Daoy (cell line): ENCODE data around the gene PCDH1. TPM values are rescaled to one million over a fixed set of nuclear protein-coding genes. Genes with fewer than 3 reads are reported as not detected.
"Not testable (repeated sequence)": the region's sequence is repeated elsewhere in the genome, so short reads cannot be mapped to it uniquely, and the experiment has no call there.

Experiments
- DNase-seq: peaks from one replicate; pipeline ENCODE4 v3.0.0-alpha.2; 2015; ENCODE audit warnings: low read depth
- total RNA-seq: library from RNA; depleted of rRNA; stranded (reverse); fragments of >200 nt; shearing (Covaris generic); gene quantifications from 2 replicates; pipeline ENCODE4 v1.2.3, GENCODE V29; 2014

Gene PCDH1
- total RNA-seq, 1 experiment from 2014 or later = 2.7 TPM

DNA sequence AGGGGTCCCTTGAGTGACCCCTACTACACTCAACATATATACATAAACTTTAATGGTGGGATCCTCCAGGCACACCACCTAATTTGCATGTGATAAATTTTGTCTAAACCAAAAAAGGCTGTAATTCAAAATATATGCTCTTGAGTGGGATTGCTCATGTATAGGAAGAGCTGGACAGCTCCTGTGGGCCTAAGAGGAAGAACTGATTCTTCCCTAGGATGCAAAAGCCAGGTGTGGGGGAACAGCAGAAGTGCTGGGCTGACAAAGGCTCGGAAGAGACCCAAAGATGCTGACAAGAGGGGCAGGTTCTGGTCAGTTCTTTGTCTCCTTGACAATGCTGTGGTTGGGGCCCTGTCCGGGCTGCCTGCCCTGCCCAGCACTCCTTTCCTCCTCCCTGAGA lies 43.9 kb downstream of the PCDH1 start:
- DNase-seq = no peak

DNA sequence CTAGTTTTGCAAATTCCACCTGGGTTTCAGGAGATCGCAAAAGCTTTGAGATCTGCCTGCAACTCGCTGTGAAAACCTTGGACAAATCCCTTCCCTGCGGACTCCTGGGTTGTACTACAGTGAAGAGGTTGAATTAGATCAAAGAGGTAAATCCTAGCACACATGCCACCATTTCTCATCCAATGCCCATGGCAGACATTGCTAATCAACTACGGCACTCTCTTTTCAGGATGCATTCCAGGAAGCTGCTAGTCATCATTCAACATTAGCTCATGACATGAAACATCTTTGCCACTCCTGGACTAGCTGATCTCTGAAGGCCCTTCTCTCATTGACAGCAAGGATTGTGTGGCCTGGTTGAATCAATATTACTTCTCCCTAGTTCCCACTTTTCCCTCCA lies 46.1 kb downstream of the PCDH1 start:
- DNase-seq = no peak

DNA sequence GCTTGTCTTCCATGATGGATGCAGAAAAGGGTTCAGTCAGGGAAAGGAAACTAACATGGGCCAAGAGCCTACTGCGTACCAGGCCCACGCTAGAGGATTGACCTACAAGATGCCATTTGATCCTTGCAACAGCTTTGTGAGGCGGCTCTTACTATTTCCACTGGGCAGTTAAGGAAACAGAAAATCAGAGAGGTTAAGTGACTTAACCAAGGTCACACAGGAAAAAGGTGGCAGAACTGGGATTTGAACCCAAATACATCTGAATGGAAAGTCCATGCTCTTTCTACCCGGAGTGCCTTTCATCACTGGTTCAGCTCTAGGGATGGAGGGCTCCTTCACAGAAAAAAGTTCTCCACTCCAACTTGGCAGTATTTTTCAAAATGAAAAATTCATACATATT lies 50.0 kb downstream of the PCDH1 start:
- DNase-seq = no peak

DNA sequence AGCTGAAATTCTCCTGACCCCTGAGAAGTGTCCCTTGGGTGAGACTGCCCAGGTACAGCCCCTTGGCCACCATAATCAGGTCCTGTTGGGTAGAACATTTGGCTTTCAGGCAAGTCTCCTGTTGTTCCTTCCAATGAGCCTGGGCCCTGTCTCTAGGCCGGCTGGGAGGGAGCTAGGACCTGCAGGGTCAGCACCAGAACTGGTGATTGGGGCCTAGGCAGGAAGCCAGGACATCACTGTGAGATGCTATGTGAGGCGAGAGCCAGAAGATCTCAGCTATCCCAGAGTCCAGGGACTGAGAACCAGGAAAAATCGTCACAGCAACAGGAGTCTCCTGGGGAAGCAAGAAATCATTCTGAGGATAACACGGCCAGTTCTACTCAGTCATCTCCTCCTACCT lies 51.5 kb downstream of the PCDH1 start:
- DNase-seq = no peak

DNA sequence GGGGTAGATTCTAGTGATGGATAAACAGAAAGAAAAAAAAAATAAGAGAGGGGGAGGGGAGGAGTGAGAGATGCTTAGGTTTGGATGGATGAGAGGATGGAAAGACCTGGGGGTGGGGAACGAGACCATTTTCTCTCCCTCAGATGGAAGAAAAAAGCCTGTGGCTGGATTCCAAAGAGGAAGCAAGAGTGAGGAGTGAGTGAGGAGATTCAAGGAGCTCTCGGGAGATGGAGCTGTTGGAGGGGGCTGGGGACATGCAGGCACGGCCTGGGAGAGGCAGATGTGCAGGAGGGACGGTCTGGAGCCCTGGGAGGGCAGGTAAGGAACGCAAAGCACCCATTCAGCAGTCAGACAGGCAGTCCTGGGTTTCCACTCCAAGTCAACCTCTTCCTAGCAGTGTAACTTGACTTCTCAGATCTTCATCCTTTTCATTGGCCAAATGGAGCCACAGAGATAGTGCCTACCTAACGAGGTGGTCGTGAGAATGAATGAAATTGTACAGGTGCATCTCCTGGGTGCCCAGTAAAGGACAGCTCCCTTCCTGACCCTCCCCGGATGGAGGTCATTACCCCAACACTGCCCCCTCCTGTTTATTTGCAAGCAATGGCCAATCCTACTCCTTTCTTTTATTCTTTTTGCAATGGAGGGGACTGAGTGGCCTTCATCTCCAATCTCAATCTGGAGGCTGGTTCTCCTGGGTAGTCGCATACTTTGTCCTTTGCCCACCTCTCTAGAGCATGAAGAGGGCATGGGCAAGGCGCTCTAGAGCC lies 52.2 kb downstream of the PCDH1 start:
- no peak for DNase-seq

DNA sequence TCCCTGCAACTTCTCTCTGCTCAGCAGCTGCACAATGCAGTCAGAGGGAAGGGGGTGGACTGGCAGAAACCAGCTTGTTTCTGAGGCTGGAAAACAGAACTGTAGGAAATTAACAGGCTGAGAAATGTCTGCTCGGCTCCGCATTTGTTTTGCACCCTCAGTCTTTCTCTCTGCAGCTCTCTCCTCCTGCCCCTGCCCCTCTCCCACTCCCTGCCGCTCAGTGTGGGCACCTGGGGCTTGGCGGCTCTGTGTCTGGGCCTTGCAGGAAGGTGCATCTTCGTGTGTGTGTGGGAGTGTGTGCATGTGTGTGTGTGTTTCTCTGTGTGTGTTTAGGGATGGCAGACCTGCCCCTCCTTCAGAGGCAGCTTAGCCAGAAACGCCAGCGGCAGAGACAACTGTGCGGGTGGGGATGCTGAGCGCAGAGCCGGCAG lies 53.0 kb downstream of the PCDH1 start:
- no peak for DNase-seq

DNA sequence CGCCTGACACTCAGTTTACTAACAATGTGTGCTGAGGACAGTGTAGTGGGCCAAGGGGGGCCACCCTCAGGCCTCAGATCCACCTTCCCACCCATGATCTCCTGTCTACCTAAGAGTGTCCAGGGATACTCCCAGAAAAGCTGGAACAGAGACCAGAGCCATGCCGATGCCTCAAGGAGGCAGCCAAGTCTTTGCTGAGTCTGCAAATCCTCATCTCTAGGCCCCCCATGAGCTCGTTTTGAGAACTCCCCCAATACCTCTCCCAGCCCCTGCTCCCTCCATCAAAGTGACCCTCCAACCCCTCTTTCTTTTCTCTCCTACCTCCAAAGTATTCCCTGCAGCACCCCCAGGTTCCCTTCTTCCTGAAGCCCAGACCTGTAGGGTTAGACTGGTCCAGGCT lies 53.5 kb downstream of the PCDH1 start:
- no peak for DNase-seq

DNA sequence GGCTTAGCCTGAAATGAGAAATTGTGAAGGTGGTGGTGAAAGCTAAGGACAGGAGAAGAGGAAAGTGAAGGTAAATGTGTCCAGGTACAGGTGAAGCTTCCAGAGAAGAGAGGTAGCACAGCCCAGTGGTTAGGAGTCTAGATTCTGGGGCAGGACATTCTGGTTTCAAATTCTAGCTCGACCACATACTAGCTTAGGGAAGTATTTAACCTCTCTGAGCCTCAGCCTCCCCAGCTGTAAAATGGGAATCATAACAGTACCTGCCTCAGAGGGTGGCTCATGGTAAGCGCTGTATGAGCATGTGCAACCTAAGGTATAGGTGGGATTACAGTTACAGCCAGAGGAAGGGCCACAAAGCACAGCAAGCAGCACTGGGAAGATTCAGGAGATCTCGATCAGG lies 55.2 kb downstream of the PCDH1 start:
- DNase-seq = no peak

DNA sequence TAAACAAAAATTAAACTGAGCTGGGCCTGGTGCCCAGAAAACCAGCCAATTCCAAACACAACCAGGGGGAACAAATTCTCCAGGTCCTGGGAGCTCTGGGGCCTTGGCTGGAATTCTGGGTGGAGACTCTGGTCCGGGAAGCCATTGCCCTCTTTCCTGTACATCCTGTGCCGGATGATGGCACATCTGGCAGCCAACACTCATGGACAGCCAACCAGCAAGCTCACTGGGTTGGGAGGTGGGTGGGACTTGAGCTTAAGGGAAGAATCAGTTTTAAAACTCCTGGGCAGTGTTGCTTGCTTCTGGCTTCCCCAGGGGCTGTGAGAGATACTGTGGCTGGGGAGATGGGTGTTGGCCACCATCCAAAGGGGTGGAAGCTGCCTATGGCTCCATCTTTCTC lies 56.1 kb downstream of the PCDH1 start:
- peak; percentile 42 for DNase-seq

DNA sequence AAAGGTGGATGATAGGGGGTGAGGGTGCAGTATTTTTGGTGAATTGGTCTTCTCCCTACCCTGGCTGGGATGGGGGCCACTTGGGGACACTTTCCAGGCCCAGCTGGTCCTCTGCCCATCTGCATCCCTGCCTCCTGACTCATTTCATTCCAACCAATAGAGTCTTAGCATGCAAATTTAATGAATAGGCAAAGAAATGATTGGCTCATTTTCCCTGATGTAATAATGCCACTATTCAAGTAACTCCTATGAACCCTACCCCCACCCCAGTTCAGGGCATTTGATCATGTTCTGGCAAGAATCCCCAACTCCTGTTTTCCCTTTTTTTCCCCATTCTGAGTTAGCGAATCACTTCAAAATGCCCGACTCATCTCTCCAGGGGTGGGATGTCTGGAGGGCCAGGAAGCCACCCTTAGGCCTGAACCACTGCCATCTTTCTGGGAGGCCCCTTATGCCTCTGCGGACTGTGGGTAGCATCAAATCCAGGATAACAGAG lies 56.7 kb downstream of the PCDH1 start:
- peak; percentile 58 for DNase-seq

DNA sequence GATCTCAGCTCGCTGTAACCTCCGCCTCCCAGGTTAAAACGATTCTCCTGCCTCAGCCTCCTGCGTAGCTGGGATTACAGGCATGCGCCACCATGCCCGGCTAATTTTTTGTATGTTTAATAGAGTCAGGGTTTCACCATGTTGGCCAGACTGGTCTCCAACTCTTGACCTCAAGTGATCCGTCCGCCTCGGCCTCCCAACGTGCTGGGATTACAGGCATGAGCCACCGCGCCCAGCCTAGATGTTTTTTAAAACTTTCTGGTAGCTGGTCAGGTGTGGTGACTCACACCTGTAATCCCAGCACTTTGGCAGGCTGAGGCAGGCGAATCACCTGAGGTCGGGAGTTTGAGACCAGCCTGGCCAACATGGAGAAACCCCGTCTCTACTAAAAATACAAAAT lies 57.5 kb downstream of the PCDH1 start:
- not testable (repeated sequence) for DNase-seq

DNA sequence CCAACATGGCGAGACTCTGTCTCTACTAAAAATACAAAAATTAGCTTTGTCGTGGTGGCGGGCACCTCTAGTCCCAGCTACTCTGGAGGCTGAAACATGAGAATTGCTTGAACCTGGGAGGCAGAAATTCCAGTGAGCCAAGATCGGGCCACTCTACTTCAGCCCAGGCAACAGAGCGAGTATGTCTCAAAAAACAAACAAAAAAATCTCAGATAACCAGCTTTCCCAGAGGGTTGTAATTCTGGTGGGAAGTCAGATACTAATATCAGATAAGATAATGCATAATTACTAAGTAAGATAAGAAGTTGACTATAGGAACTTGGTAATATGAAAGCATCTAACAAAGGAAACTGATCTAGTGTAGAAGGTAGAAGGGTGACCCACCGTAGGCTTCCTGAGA lies 60.6 kb downstream of the PCDH1 start:
- no peak for DNase-seq

DNA sequence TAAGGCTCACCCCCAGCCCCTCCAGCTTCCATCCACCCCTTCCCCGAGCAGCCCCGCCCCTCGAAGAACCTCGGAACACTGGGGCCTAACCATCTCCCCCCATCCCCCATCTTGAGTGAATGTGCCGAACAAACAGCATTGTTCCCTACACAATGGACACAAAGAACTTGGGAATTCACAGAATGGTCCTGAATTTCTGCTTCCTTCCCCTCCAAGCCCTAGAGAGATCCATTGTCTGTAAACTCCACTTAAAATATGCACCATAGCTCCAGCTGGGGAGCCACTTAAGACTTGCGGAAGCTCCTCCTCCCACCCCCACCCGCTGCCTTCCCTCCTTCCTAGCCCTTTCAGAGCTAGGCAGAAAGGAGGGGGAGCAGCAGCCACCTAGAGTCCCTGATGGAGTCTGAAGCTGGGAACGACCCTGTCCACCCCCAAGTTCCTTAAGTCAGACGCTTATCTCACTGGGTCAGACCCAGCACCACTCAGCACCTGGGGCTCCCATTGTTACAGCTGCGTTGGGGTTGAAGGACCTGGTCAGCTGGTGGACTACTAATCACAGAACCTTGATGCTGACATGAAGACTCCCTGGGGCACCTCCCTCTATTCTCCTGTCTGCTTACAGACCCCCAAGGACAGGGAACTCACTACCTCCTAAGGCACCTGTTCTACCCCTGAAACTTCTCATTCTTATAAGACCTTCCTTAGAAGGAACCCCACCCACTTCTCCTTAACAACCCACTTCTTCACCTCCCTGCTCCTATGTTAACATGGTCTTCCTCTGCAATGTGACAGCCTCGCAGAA lies 61.4 kb downstream of the PCDH1 start:
- DNase-seq = no peak

DNA sequence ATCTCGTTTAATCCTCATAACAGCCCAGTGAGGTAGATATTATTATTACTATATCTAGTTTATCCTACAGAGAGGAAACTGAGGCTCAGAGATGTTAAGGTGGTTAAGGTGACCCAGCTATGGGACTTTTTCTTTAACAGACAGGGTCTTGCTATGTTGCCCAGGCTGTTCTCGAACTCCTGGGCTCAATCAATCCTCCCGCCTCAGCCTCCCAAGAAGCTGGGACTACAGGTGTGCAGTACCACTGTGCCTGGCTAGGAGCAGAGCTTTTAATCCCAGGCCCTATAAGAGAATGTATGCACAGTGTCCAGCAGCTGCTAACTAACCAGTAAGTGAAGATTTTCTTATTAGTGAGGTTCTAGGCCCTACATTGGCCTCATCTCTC lies 62.4 kb downstream of the PCDH1 start:
- DNase-seq = no peak

DNA sequence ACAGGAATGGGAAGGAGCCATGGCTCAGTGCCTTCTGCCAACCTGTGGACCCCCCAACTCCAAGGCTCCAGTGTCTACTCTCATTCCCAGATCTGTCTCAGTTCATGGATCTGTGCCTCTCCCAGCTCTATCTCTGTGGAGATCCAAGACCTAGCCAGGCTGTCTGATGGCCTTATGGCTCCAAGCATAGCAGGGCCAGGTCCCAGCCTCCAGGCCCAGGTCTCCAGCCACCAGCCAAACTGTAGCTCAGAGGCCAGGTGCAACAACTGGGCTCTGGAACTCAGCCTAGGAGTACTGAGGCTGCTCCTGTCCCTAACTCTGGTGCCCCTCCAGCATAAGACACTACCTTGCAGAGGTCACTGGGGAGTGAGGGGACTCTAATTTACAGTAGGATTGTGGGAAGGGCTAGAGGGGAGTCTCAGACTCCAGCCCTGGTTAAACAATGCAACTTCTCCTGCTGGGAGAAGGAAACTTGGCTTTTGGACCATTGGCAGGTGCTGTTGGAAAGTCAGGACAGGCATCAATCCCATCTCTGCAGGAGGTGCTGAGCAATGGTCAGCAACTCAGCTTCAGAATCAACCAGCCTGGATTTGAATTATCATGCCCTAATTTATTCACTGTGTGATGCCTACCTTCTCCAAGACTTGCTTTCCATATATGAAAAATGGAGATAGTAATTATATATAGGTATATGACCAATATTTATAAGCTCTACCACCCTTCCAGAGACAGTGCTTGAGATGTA lies 63.0 kb downstream of the PCDH1 start:
- DNase-seq = no peak

DNA sequence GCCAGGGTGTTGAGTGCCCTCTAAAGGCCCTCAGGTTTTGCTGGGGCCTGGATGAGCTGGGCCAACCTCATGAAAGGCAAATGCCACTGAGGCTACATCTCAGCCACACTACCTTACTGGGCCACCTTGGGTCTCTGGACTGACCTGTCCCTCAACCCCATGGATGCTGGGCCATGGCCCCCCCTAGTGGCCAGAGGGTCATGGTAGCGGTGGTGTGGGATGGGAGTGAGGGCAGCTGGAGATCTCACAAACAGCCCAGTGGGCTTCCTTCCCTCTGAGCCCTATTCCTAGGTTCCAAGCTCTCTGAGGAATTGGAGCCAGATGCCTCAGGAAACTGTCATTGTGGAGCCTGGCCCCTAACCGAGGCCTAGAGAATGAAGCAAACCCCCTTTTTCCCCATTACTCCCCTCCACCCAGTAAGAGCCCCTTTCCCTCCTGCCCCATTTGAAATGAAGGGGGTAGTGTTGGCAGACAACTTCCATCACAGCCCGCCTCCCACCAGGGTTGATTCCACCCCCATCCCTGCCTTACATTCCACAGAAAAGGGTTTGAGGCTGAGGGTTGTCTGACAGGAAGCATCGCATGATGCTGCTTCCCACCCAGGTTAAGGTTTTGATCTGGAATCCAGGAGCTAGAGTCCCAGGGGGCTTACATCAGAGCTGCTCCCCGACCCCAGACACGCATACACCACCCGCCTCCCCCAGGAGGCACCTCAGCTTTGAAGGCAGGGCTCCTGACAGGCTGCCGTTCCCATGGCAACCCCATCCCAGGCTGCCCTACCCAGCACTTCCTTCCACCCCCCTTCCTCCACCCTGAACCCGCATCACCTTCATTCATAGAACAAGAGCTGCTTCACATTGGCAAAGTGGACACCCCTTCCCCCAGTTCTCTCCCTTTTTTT lies 63.9 kb downstream of the PCDH1 start:
- DNase-seq = peak; percentile 68

DNA sequence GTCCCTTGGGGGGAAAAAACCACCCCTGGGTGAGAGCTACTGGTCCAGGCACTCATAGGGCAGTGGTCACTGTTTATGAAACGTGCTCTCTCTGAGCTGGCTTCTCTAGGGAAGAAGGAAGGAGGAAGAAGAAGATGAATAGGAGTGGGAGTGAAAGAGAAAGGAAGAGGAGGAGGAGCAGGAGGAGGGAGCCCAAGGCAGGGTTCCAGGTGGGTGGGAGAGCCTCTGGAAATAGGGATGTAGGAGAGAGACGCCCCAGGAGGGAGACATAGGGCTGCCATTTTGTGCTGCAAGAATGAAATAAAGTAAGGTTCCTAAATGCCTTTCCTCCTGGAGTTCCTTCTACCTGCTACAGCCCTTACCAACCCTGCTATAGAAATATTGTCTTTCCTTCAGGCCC lies 65.7 kb downstream of the PCDH1 start:
- DNase-seq = no peak

DNA sequence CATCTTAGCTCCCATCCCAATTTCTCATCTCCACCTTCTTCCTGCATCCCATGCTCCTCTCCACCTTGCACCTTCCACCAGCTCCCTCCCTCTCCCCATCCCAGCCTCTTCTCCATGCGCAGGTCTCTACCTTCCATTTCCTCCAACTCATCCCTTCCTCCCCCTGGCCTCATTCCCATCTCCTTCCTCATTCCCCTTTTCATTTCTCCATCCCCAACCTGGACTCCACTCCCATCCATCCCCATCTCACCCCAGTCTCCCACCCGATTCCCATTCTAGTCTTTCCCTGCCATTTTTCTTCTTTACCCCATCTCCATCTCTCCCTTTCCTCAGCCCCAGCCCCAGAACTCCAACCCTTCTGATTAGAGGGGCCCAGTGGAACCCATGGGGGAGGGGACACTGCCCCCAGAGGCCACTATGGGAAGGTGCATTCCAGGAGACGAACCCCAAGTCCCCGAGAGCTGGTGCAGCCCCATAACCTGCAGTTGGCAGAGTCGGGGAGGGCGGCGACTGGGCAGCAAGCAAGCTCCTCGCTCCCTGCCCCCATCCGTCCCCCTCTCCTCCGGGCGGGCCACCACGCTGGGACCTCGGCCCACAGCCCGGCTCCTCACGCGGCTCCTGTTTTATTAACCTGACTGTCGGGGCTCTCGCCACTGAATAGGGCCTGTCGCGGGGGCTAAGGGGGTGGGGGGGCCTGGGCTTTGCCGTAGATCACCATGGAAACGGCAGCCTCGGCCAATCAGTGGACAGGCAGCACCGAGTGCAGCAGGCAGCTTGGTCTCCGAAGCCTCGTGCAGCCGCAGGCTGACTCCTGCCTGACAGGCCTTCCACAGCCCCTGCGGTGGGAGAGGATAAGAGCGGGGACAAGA lies 66.7 kb downstream of the PCDH1 start:
- DNase-seq = peak; percentile 29

DNA sequence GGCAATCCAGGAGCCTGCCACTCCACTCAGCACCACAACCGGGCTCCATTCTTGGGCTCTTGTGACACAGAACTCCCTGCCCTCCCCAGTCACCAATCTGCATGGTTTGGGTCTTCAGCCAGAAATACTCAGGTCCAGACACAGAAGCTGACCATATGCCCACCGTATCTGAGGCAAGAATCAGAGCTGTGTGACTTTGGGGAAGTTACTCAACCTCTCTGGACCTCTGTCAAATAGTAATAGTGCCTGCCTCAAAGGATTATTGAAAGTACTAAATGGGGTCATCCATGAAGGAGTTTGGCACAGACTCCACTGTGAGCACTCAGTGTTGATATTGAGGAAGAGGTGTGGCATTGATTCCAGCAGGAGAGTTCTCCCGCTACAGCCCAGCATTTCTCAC lies 67.5 kb downstream of the PCDH1 start:
- DNase-seq = no peak

DNA sequence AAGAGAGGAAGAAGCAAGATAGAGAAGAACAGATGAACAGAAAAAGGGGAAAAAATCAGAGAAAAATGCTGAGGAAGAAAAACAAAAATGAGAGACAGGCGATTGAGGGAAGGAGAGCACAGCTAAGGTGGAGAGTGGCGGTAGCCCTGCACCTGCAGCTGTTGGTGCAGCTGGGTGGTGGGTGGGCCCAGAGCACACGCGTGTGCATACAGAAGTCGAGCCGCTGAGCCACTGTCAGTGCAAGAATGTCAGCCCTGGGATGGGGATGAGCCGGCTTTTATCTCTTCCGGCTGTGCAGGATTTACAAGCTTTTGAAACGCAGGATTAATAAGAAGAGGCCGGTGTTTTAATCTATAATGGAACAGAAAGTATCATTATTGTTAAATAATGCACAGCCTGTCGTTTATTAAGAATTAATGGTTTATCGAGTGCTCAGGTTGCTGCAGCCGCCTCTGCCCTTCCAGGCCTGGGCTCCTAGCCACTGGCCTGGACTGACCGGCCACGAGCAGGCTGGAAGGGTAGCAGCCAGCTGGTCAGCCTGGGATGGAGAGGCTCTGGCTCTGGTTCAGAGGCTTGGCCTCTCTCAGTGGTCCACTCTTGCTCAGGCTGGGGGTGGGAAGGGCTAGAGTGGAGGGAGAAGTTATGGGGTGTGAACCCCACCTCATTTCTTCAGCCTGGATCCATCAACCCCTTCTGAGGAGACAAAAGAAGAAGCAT lies 68.7 kb downstream of the PCDH1 start:
- DNase-seq = no peak
